H9 (cell line): ENCODE results near the gene BARHL2. TPM values are rescaled to one million over a fixed set of nuclear protein-coding genes. Genes with fewer than 3 reads are reported as not detected.

ENCODE experiments used
- DNase-seq: peaks from one replicate; pipeline ENCODE4 v3.0.0-alpha.2; 2017
- H2AFZ ChIP-seq: one replicate; pipeline ENCODE4 v1.6.1; 2013; ENCODE audit warnings: mild to moderate bottlenecking, low read length, control low read depth, moderate library complexity
- H2AK5ac ChIP-seq: 2 replicates; pipeline ENCODE4 v1.6.1; 2013; ENCODE audit warnings: low read length, control low read depth, mixed read lengths; ENCODE audit not compliant: insufficient read length
- H2BK120ac ChIP-seq: one replicate; pipeline ENCODE4 v1.6.1; 2013; ENCODE audit warnings: low read depth, mild to moderate bottlenecking, low read length, control low read depth, inconsistent platforms; ENCODE audit not compliant: poor library complexity, severe bottlenecking
- H2BK12ac ChIP-seq: 2 replicates; pipeline ENCODE4 v1.6.1; 2013; ENCODE audit warnings: low read length, control low read depth, mixed read lengths, low read depth; ENCODE audit not compliant: insufficient read length
- H2BK15ac ChIP-seq: 2 replicates; pipeline ENCODE4 v1.6.1; 2013; ENCODE audit warnings: low read depth, low read length, control low read depth
- H2BK20ac ChIP-seq: one replicate; pipeline ENCODE4 v1.6.1; 2013; ENCODE audit warnings: low read depth, mild to moderate bottlenecking, low read length, control low read depth, inconsistent platforms; ENCODE audit not compliant: poor library complexity, severe bottlenecking
- H2BK5ac ChIP-seq: 2 replicates; pipeline ENCODE4 v1.6.1; 2013; ENCODE audit warnings: low read length, control low read depth, mixed read lengths; ENCODE audit not compliant: insufficient read length
- H3K14ac ChIP-seq: 2 replicates; pipeline ENCODE4 v1.6.1; 2013; ENCODE audit warnings: low read length, control low read depth; ENCODE audit not compliant: insufficient read depth
- H3K18ac ChIP-seq: 2 replicates; pipeline ENCODE4 v1.6.1; 2013; ENCODE audit warnings: low read depth, mild to moderate bottlenecking, mixed read lengths, low read length, control low read depth; ENCODE audit not compliant: insufficient read length
- H3K23ac ChIP-seq: 2 replicates; pipeline ENCODE4 v1.6.1; 2013; ENCODE audit warnings: low read length, control low read depth, mixed read lengths, low read depth; ENCODE audit not compliant: insufficient read length
- H3K23me2 ChIP-seq: 2 replicates; pipeline ENCODE4 v1.6.1; 2013; ENCODE audit warnings: low read depth, mild to moderate bottlenecking, mixed read lengths, low read length, control low read depth; ENCODE audit not compliant: insufficient read length, poor library complexity, severe bottlenecking
- H3K27ac ChIP-seq: 2 replicates; pipeline ENCODE4 v1.5.1; 2013; ENCODE audit warnings: low read length, control low read depth, mixed read lengths, low read depth; ENCODE audit not compliant: insufficient read length
- H3K27me3 ChIP-seq: 2 replicates; pipeline ENCODE4 v1.6.1; 2013; ENCODE audit warnings: low read length, control low read depth, inconsistent platforms; ENCODE audit not compliant: insufficient read depth
- H3K4ac ChIP-seq: 2 replicates; pipeline ENCODE4 v1.6.1; 2013; ENCODE audit warnings: low read depth, mild to moderate bottlenecking, control low read depth, inconsistent platforms, low read length, moderate library complexity
- H3K4me1 ChIP-seq: 2 replicates; pipeline ENCODE4 v1.6.1; 2013; ENCODE audit warnings: low read length, control low read depth, inconsistent platforms; ENCODE audit not compliant: insufficient read depth
- H3K4me2 ChIP-seq: 2 replicates; pipeline ENCODE4 v1.6.1; 2013; ENCODE audit warnings: low read length, control low read depth, mixed read lengths; ENCODE audit not compliant: insufficient read length, insufficient read depth
- H3K56ac ChIP-seq: 2 replicates; pipeline ENCODE4 v1.6.1; 2013; ENCODE audit warnings: low read depth, mild to moderate bottlenecking, mixed read lengths, low read length, control low read depth; ENCODE audit not compliant: insufficient read length
- H3K79me1 ChIP-seq: 2 replicates; pipeline ENCODE4 v1.6.1; 2013; ENCODE audit warnings: low read depth, mild to moderate bottlenecking, moderate library complexity, low read length, control low read depth, inconsistent platforms; ENCODE audit not compliant: insufficient read depth, poor library complexity, severe bottlenecking
- H3K79me2 ChIP-seq: 2 replicates; pipeline ENCODE4 v1.6.1; 2013; ENCODE audit warnings: low read length, control low read depth, inconsistent platforms; ENCODE audit not compliant: insufficient read depth
- H3K9ac ChIP-seq: 2 replicates; pipeline ENCODE4 v1.6.1; 2013; ENCODE audit warnings: low read length, control low read depth, mixed read lengths; ENCODE audit not compliant: insufficient read length; ENCODE audit errors: extremely low read depth
- H3K9me3 ChIP-seq: one replicate; pipeline ENCODE4 v1.6.1; 2013; ENCODE audit warnings: low read depth, low read length, inconsistent platforms; ENCODE audit not compliant: control insufficient read depth
- H3T11ph ChIP-seq: one replicate; pipeline ENCODE4 v1.6.1; 2013; ENCODE audit warnings: mild to moderate bottlenecking, low read length, control low read depth, inconsistent platforms
- H4K20me1 ChIP-seq: one replicate; pipeline ENCODE4 v1.6.1; 2013; ENCODE audit not compliant: control insufficient read depth, insufficient read length, insufficient read depth
- H4K5ac ChIP-seq: 2 replicates; pipeline ENCODE4 v1.6.1; 2013; ENCODE audit warnings: low read depth, mild to moderate bottlenecking, mixed read lengths, low read length, control low read depth; ENCODE audit not compliant: insufficient read length
- H4K8ac ChIP-seq: replicated peaks from 2 replicates; pipeline ENCODE4 v1.6.1; 2013; ENCODE audit warnings: low read length, control low read depth, mixed read lengths, low read depth; ENCODE audit not compliant: insufficient read length
- H4K91ac ChIP-seq: 2 replicates; pipeline ENCODE4 v1.6.1; 2013; ENCODE audit warnings: low read depth, mild to moderate bottlenecking, moderate library complexity, mixed read lengths, low read length, control low read depth; ENCODE audit not compliant: insufficient read length
- H3K27ac Mint-ChIP-seq, 3 experiments: 2 replicates in 2 of 3; 3 replicates in 1 of 3; pipeline ENCODE4 v1.8.0; 2020 to 2021; ENCODE audit warnings: mixed read lengths in 3 of 3, mild to moderate bottlenecking in 1 of 3, moderate library complexity in 1 of 3
- H3K27me3 Mint-ChIP-seq: 2 replicates; pipeline ENCODE4 v1.8.0; 2021; ENCODE audit warnings: low read depth, mild to moderate bottlenecking, moderate library complexity, mixed read lengths
- H3K36me3 Mint-ChIP-seq, 3 experiments: 2 replicates in 2 of 3; 3 replicates in 1 of 3; pipeline ENCODE4 v1.8.0; 2020 to 2021; ENCODE audit warnings: low read depth in 3 of 3, mixed read lengths in 3 of 3; ENCODE audit not compliant: insufficient read depth in 1 of 3
- H3K4me1 Mint-ChIP-seq, 2 experiments: 2 replicates each; pipeline ENCODE4 v1.8.0; 2020; ENCODE audit warnings: mixed read lengths in 2 of 2
- H3K4me3 Mint-ChIP-seq, 2 experiments: 2 replicates in 1 of 2; 3 replicates in 1 of 2; pipeline ENCODE4 v1.8.0; 2020 to 2021; ENCODE audit warnings: mild to moderate bottlenecking in 2 of 2, mixed read lengths in 2 of 2, moderate library complexity in 1 of 2
- H3K9me3 Mint-ChIP-seq, 2 experiments: 2 replicates in 1 of 2; 3 replicates in 1 of 2; pipeline ENCODE4 v1.8.0; 2020; ENCODE audit warnings: mild to moderate bottlenecking in 2 of 2, mixed read lengths in 2 of 2, moderate library complexity in 1 of 2
- whole genome bisulfite sequencing: extraction: QIAGEN DNeasy Blood & Tissue Kit; methylation state at CpG from one replicate; pipeline ENCODE4 v1.1.7; 2013; ENCODE audit warnings: missing lambda C conversion rate, low lambda C conversion rate, mixed read lengths; ENCODE audit not compliant: insufficient read length; ENCODE audit errors: extremely low coverage; 5-methylcytosine and 5-hydroxymethylcytosine counted together
- total RNA-seq: library from RNA; stranded (reverse); gene quantifications from 2 replicates; pipeline ENCODE4 v1.2.1, GENCODE V29; 2021
- TF ChIP-seq, protein P1 (sequence below): fragments of 200-600 bp; sonication (generic); conservative IDR thresholded peaks from 3 replicates; pipeline ENCODE4 v1.8.0; 2021; ENCODE audit warnings: antibody characterized with exemption, mild to moderate bottlenecking

BARHL2 gene
- total RNA-seq, 1 experiment from 2014 or later, result not detected

DNA sequence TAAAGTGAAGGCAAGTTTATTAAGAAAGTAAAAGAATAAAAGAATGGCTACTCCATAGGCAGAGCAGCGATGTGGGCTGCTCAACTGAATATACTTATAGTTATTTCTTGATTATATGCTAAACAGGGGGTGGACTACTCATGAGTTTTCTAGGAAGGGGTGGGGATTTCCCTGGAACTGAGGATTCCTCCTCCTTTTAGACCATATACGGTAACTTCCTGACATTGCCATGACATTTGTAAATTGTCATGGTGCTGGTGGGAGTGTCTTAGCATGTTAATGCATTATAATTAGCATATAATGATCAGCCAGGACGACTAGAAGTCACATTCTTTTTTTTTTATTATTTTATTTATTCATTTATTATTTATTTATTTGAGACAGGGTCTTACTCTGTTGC lies 46.4 kb upstream of the BARHL2 start:
- Histone ChIP-seq H3K9ac (no peak overlapping the region), H3K14ac (no peak overlapping the region), H2BK15ac (no peak overlapping the region), H3K4me2 (no peak overlapping the region), H2AK5ac (no peak overlapping the region), H3K79me1 (no peaks in the 10 kb centered on the region), H2BK5ac (no peak overlapping the region), H2AFZ (no peak overlapping the region), H3K4me1 (peaks cover 2% of the 10 kb centered on the region; the same call in 1 of the 2 replicates), H4K5ac (no peak overlapping the region), H3K23me2 (no peaks in the 10 kb centered on the region), H2BK20ac (no peak overlapping the region), H2BK120ac (no peak overlapping the region), H3T11ph (no peak overlapping the region), H3K79me2 (no peaks in the 10 kb centered on the region), H3K9me3 (no peaks in the 10 kb centered on the region), H3K56ac (no peak overlapping the region), H3K27ac (no peak overlapping the region), H4K91ac (no peak overlapping the region), H3K23ac (no peak overlapping the region), H3K4ac (no peak overlapping the region), H3K18ac (no peak overlapping the region), H2BK12ac (no peak overlapping the region), H4K8ac (no peak overlapping the region), H3K27me3 (no peaks in the 10 kb centered on the region), H4K20me1 (no peaks in the 10 kb centered on the region)
- DNase-seq, result no peak
- TF ChIP-seq, protein P1, sequence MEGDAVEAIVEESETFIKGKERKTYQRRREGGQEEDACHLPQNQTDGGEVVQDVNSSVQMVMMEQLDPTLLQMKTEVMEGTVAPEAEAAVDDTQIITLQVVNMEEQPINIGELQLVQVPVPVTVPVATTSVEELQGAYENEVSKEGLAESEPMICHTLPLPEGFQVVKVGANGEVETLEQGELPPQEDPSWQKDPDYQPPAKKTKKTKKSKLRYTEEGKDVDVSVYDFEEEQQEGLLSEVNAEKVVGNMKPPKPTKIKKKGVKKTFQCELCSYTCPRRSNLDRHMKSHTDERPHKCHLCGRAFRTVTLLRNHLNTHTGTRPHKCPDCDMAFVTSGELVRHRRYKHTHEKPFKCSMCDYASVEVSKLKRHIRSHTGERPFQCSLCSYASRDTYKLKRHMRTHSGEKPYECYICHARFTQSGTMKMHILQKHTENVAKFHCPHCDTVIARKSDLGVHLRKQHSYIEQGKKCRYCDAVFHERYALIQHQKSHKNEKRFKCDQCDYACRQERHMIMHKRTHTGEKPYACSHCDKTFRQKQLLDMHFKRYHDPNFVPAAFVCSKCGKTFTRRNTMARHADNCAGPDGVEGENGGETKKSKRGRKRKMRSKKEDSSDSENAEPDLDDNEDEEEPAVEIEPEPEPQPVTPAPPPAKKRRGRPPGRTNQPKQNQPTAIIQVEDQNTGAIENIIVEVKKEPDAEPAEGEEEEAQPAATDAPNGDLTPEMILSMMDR, result no peak
- H3K27me3 Mint-ChIP-seq, result peaks cover 18% of the 10 kb centered on the region
- H3K4me3 Mint-ChIP-seq, result no peak overlapping the region
- peaks cover 13 to 15% of the 10 kb centered on the region in 2 experiments for H3K4me1 Mint-ChIP-seq
- H3K27ac Mint-ChIP-seq, result no peak overlapping the region
- H3K9me3 Mint-ChIP-seq, result no peaks in the 10 kb centered on the region
- no CpG with 5 or more reads among the region's 3 CpGs for WGBS
- no peaks in the 10 kb centered on the region for H3K36me3 Mint-ChIP-seq
